ENCODE data around the gene UBE2E2.

- TF ChIP-seq CTCF (IDR thresholded peaks at IDR 0.05) (no peak), POLR2A (IDR thresholded peaks at IDR 0.05) (no peak)
Observed at GRCh38 chr3:23492057-23492456, 288.9 kb downstream of the UBE2E2 start.
